HEK293 (cell line): ENCODE measurements around the gene PSMD8.

Experiments
- GLI4 ChIP-seq: fragments of 450-650 bp; formaldehyde crosslinking; IDR thresholded peaks from 2 replicates; pipeline ENCODE4 v1.5.1; 2016; ENCODE audit warnings: missing biosample characterization, missing genetic modification characterization
- KLF16 ChIP-seq: fragments of 450-650 bp; formaldehyde crosslinking; IDR thresholded peaks from 2 replicates; pipeline ENCODE4 v1.5.1; 2017; ENCODE audit warnings: missing biosample characterization, missing genetic modification characterization
- RBAK ChIP-seq: fragments of 450-650 bp; formaldehyde crosslinking; IDR thresholded peaks from 2 replicates; pipeline ENCODE4 v1.5.1; 2016; ENCODE audit warnings: missing biosample characterization, missing genetic modification characterization
- WT1 ChIP-seq: fragments of 450-650 bp; formaldehyde crosslinking; IDR thresholded peaks from 2 replicates; pipeline ENCODE4 v1.5.1; 2016; ENCODE audit warnings: missing biosample characterization, missing genetic modification characterization
- YY2 ChIP-seq: fragments of 450-650 bp; formaldehyde crosslinking; IDR thresholded peaks from 2 replicates; pipeline ENCODE4 v1.5.1; 2016; ENCODE audit warnings: missing biosample characterization, missing genetic modification characterization
- ZBTB20 ChIP-seq: fragments of 450-650 bp; formaldehyde crosslinking; IDR thresholded peaks from 2 replicates; pipeline ENCODE4 v1.5.1; 2016; ENCODE audit warnings: missing biosample characterization, missing genetic modification characterization
- ZBTB21 ChIP-seq: fragments of 450-650 bp; formaldehyde crosslinking; IDR thresholded peaks from 2 replicates; pipeline ENCODE4 v1.5.1; 2017; ENCODE audit warnings: missing biosample characterization, missing genetic modification characterization
- ZFP37 ChIP-seq: fragments of 450-650 bp; formaldehyde crosslinking; IDR thresholded peaks from 2 replicates; pipeline ENCODE4 v1.5.1; 2016; ENCODE audit warnings: missing biosample characterization, missing genetic modification characterization
- ZIC2 ChIP-seq: fragments of 450-650 bp; formaldehyde crosslinking; IDR thresholded peaks from 2 replicates; pipeline ENCODE4 v1.5.1; 2016; ENCODE audit warnings: missing biosample characterization, missing genetic modification characterization
- ZNF112 ChIP-seq: fragments of 450-650 bp; formaldehyde crosslinking; IDR thresholded peaks from 2 replicates; pipeline ENCODE4 v1.5.0; 2017; ENCODE audit warnings: missing biosample characterization, missing genetic modification characterization
- ZNF175 ChIP-seq: fragments of 450-650 bp; formaldehyde crosslinking; IDR thresholded peaks from 2 replicates; pipeline ENCODE4 v1.5.1; 2016; ENCODE audit warnings: missing biosample characterization, missing genetic modification characterization
- ZNF214 ChIP-seq: fragments of 450-650 bp; formaldehyde crosslinking; IDR thresholded peaks from 2 replicates; pipeline ENCODE4 v1.5.1; 2017; ENCODE audit warnings: missing biosample characterization, mild to moderate bottlenecking, missing genetic modification characterization, borderline replicate concordance
- ZNF23 ChIP-seq: fragments of 450-650 bp; formaldehyde crosslinking; IDR thresholded peaks from 2 replicates; pipeline ENCODE4 v1.5.1; 2016; ENCODE audit warnings: missing biosample characterization, missing genetic modification characterization, borderline replicate concordance
- ZNF37A ChIP-seq: fragments of 450-650 bp; IDR thresholded peaks from 2 replicates; pipeline ENCODE4 v1.5.1; 2018; ENCODE audit warnings: missing biosample characterization, missing genetic modification characterization
- ZNF48 ChIP-seq: fragments of 450-650 bp; formaldehyde crosslinking; IDR thresholded peaks from 2 replicates; pipeline ENCODE4 v1.5.1; 2016; ENCODE audit warnings: missing biosample characterization, missing genetic modification characterization
- ZNF558 ChIP-seq: fragments of 450-650 bp; formaldehyde crosslinking; IDR thresholded peaks from 2 replicates; pipeline ENCODE4 v1.5.1; 2016; ENCODE audit warnings: missing biosample characterization, missing genetic modification characterization
- ZNF621 ChIP-seq: fragments of 450-650 bp; formaldehyde crosslinking; IDR thresholded peaks from 2 replicates; pipeline ENCODE4 v1.5.1; 2017; ENCODE audit warnings: missing biosample characterization, missing genetic modification characterization
- ZNF626 ChIP-seq: fragments of 450-650 bp; sonication (Bioruptor Pico); formaldehyde crosslinking; IDR thresholded peaks from 2 replicates; pipeline ENCODE4 v1.5.1; 2018; ENCODE audit warnings: missing biosample characterization, missing genetic modification characterization, inconsistent platforms
- TF ChIP-seq, protein P1 (sequence below): fragments of 450-650 bp; IDR thresholded peaks from 2 replicates; pipeline ENCODE4 v1.5.1; 2018; ENCODE audit warnings: missing biosample characterization, missing genetic modification characterization
- TF ChIP-seq, protein P2 (sequence below): fragments of 450-650 bp; formaldehyde crosslinking; IDR thresholded peaks from 2 replicates; pipeline ENCODE4 v1.5.1; 2016; ENCODE audit warnings: missing biosample characterization, missing genetic modification characterization
- TF ChIP-seq, protein P3 (sequence below): fragments of 450-650 bp; formaldehyde crosslinking; IDR thresholded peaks from 2 replicates; pipeline ENCODE4 v1.5.1; 2016; ENCODE audit warnings: missing biosample characterization, missing genetic modification characterization
- TF ChIP-seq, protein P4 (sequence below): IDR thresholded peaks from 2 replicates; pipeline ENCODE4 v1.6.1; 2011; ENCODE audit warnings: mild to moderate bottlenecking, low read depth, low read length, borderline replicate concordance
- TF ChIP-seq, protein P5 (sequence below): fragments of 450-650 bp; formaldehyde crosslinking; IDR thresholded peaks from 2 replicates; pipeline ENCODE4 v1.5.1; 2016; ENCODE audit warnings: missing biosample characterization, missing genetic modification characterization
- TF ChIP-seq, protein P6 (sequence below): fragments of 450-650 bp; formaldehyde crosslinking; IDR thresholded peaks from 2 replicates; pipeline ENCODE4 v1.5.1; 2016; ENCODE audit warnings: missing biosample characterization, missing genetic modification characterization
- TF ChIP-seq, protein P7 (sequence below): fragments of 450-650 bp; formaldehyde crosslinking; IDR thresholded peaks from 2 replicates; pipeline ENCODE4 v1.5.1; 2016; ENCODE audit warnings: missing biosample characterization, missing genetic modification characterization

Gene PSMD8

DNA sequence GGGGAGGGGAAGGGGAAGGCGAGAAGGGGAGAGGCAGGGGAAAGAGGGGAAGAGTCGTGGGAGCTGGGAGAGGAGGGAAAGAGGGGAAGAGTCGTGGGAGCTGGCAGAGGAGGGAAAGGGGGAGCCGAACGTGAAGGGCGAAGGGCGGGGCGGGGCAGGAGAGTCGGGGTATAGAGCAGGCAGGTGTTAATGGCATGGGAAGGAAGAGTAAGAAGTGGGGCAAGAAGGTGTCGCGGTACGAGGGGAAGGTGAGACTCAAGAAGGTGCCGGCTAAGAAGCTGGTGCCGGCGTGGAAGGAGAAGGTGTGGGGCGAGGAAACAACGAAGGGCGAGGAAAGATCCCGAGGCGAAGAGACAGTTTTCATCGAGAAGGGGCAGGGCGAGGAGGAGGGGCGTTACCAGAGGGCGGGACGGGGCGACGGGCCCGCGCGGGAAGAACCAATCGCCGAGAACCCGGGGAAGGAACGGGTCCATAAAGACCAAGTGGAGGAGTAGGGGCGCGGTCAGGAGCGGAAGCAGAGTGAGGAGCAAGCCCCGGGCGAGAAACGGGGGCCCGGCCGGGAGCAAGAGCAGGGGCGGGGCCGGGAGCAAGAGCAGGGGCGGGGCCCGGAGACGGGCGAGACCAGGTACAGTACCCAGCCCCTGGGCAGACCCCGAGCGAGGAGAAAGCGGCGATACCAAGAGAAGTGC is 38.3 kb upstream of the PSMD8 start (continued):
- TF ChIP-seq, protein P1, sequence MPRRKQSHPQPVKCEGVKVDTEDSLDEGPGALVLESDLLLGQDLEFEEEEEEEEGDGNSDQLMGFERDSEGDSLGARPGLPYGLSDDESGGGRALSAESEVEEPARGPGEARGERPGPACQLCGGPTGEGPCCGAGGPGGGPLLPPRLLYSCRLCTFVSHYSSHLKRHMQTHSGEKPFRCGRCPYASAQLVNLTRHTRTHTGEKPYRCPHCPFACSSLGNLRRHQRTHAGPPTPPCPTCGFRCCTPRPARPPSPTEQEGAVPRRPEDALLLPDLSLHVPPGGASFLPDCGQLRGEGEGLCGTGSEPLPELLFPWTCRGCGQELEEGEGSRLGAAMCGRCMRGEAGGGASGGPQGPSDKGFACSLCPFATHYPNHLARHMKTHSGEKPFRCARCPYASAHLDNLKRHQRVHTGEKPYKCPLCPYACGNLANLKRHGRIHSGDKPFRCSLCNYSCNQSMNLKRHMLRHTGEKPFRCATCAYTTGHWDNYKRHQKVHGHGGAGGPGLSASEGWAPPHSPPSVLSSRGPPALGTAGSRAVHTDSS: no peak
- TF ChIP-seq ZIC2 (tag by site-specific recombination): no peak
- no peak for TF ChIP-seq ZNF558 (tag by site-specific recombination)
- no peak for TF ChIP-seq ZNF23 (tag by site-specific recombination)
- TF ChIP-seq ZNF214 (tag by site-specific recombination): no peak
- TF ChIP-seq KLF16 (tag by site-specific recombination): peak; percentile 69
- TF ChIP-seq, protein P2, sequence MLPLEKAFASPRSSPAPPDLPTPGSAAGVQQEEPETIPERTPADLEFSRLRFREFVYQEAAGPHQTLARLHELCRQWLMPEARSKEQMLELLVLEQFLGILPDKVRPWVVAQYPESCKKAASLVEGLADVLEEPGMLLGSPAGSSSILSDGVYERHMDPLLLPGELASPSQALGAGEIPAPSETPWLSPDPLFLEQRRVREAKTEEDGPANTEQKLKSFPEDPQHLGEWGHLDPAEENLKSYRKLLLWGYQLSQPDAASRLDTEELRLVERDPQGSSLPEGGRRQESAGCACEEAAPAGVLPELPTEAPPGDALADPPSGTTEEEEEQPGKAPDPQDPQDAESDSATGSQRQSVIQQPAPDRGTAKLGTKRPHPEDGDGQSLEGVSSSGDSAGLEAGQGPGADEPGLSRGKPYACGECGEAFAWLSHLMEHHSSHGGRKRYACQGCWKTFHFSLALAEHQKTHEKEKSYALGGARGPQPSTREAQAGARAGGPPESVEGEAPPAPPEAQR (tag by site-specific recombination): peak; percentile 91
- TF ChIP-seq, protein P3, sequence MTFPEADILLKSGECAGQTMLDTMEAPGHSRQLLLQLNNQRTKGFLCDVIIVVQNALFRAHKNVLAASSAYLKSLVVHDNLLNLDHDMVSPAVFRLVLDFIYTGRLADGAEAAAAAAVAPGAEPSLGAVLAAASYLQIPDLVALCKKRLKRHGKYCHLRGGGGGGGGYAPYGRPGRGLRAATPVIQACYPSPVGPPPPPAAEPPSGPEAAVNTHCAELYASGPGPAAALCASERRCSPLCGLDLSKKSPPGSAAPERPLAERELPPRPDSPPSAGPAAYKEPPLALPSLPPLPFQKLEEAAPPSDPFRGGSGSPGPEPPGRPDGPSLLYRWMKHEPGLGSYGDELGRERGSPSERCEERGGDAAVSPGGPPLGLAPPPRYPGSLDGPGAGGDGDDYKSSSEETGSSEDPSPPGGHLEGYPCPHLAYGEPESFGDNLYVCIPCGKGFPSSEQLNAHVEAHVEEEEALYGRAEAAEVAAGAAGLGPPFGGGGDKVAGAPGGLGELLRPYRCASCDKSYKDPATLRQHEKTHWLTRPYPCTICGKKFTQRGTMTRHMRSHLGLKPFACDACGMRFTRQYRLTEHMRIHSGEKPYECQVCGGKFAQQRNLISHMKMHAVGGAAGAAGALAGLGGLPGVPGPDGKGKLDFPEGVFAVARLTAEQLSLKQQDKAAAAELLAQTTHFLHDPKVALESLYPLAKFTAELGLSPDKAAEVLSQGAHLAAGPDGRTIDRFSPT (tag by site-specific recombination): peak; percentile 100
- peak; percentile 98 for TF ChIP-seq ZBTB20
- TF ChIP-seq ZBTB21 (tag by site-specific recombination): no peak; the same call in none of the 2 replicates
- TF ChIP-seq, protein P4, sequence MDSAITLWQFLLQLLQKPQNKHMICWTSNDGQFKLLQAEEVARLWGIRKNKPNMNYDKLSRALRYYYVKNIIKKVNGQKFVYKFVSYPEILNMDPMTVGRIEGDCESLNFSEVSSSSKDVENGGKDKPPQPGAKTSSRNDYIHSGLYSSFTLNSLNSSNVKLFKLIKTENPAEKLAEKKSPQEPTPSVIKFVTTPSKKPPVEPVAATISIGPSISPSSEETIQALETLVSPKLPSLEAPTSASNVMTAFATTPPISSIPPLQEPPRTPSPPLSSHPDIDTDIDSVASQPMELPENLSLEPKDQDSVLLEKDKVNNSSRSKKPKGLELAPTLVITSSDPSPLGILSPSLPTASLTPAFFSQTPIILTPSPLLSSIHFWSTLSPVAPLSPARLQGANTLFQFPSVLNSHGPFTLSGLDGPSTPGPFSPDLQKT: no peak
- TF ChIP-seq WT1: peak; percentile 69; the same call in 1 of the 2 replicates
- TF ChIP-seq ZNF626 (tag by site-specific recombination): no peak
- TF ChIP-seq, protein P5, sequence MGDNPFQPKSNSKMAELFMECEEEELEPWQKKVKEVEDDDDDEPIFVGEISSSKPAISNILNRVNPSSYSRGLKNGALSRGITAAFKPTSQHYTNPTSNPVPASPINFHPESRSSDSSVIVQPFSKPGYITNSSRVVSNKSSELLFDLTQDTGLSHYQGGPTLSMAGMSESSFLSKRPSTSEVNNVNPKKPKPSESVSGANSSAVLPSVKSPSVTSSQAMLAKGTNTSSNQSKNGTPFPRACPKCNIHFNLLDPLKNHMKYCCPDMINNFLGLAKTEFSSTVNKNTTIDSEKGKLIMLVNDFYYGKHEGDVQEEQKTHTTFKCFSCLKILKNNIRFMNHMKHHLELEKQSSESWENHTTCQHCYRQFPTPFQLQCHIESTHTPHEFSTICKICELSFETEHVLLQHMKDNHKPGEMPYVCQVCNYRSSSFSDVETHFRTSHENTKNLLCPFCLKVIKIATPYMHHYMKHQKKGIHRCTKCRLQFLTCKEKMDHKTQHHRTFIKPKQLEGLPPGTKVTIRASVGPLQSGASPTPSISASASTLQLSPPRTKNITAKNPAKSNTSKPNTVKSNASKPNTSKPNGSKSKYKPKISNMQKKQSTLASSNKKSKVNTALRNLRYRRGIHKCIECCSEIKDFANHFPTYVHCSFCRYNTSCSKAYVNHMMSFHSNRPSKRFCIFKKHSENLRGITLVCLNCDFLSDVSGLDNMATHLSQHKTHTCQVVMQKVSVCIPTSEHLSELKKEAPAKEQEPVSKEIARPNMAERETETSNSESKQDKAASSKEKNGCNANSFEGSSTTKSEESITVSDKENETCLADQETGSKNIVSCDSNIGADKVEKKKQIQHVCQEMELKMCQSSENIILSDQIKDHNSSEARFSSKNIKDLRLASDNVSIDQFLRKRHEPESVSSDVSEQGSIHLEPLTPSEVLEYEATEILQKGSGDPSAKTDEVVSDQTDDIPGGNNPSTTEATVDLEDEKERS (tag by site-specific recombination): peak; percentile 90
- TF ChIP-seq YY2: peak; percentile 72; the same call in 1 of the 2 replicates
- TF ChIP-seq, protein P6, sequence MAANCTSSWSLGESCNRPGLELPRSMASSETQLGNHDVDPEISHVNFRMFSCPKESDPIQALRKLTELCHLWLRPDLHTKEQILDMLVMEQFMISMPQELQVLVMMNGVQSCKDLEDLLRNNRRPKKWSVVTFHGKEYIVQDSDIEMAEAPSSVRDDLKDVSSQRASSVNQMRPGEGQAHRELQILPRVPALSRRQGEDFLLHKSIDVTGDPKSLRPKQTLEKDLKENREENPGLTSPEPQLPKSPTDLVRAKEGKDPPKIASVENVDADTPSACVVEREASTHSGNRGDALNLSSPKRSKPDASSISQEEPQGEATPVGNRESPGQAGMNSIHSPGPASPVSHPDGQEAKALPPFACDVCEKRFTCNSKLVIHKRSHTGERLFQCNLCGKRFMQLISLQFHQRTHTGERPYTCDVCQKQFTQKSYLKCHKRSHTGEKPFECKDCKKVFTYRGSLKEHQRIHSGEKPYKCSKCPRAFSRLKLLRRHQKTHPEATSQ (tag by site-specific recombination): 0 out of 2 replicates have a peak, but pooled peaks have one; percentile 59
- TF ChIP-seq ZNF175 (tag by site-specific recombination): no peak
- TF ChIP-seq ZFP37: peak; percentile 75; the same call in 1 of the 2 replicates
- TF ChIP-seq ZNF112 (tag by site-specific recombination): no peak
- TF ChIP-seq, protein P7, sequence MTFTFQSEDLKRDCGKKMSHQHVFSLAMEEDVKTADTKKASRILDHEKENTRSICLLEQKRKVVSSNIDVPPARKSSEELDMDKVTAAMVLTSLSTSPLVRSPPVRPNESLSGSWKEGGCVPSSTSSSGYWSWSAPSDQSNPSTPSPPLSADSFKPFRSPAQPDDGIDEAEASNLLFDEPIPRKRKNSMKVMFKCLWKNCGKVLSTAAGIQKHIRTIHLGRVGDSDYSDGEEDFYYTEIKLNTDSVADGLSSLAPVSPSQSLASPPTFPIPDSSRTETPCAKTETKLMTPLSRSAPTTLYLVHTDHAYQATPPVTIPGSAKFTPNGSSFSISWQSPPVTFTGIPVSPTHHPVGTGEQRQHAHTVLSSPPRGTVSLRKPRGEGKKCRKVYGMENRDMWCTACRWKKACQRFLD (tag by site-specific recombination): no peak
- TF ChIP-seq ZNF621: no peak
- TF ChIP-seq ZNF48 (tag by site-specific recombination): no peak
- no peak for TF ChIP-seq GLI4 (tag by site-specific recombination)
- no peak for TF ChIP-seq RBAK (tag by site-specific recombination)
- no peak for TF ChIP-seq ZNF37A (tag by site-specific recombination)
